Spinal cord (tissue), 10 donors: ENCODE measurements around the gene MS4A2. TPM values are rescaled to one million over a fixed set of nuclear protein-coding genes. Genes with fewer than 3 reads are reported as not detected.
"Not testable (repeated sequence)": the region's sequence is repeated elsewhere in the genome, so short reads cannot be mapped to it uniquely, and the experiment has no call there.

Experiments
- DNase-seq, 6 donors: peaks; one replicate each; pipeline versions ENCODE4 v3.0.0 to v3.0.0-alpha.2; 2013 to 2015; ENCODE audit warnings: low spot score in 6 of 6, low read depth in 4 of 6
- H3K27ac ChIP-seq: one replicate; pipeline ENCODE4 v1.5.1; 2013; ENCODE audit warnings: low read depth, low read length, control low read depth
- H3K27me3 ChIP-seq: one replicate; pipeline ENCODE4 v1.6.1; 2013; ENCODE audit warnings: low read length; ENCODE audit not compliant: control insufficient read depth, insufficient read depth
- H3K36me3 ChIP-seq: one replicate; pipeline ENCODE4 v1.6.1; 2013; ENCODE audit warnings: low read length; ENCODE audit not compliant: control insufficient read depth, insufficient read depth
- H3K4me1 ChIP-seq: one replicate; pipeline ENCODE4 v1.6.1; 2013; ENCODE audit warnings: low read length; ENCODE audit not compliant: control insufficient read depth, insufficient read depth
- H3K4me3 ChIP-seq: one replicate; pipeline ENCODE4 v1.5.1; 2013; ENCODE audit warnings: low read depth, low read length, control low read depth
- H3K9me3 ChIP-seq: one replicate; pipeline ENCODE4 v1.6.1; 2013; ENCODE audit warnings: low read length; ENCODE audit not compliant: control insufficient read depth, insufficient read depth
- WGBS: methylation state at CpG from one replicate; pipeline ENCODE4 v1.1.5; 2013; ENCODE audit warnings: missing lambda C conversion rate; ENCODE audit not compliant: insufficient coverage; 5-methylcytosine and 5-hydroxymethylcytosine counted together
- long read RNA-seq, 4 donors: transcript quantifications; one replicate each; lab custom pipeline, GENCODE V29; 2026
- polyA plus RNA-seq, 2 donors: library from polyadenylated mRNA; unstranded; fragments of 120-200 nt; gene quantifications; one replicate each; pipeline ENCODE4 v1.2.1, GENCODE V29; 2013; ENCODE audit not compliant: insufficient read length in 2 of 2
- total RNA-seq, 2 donors: library from RNA; depleted of rRNA in 1 of 2; stranded (reverse); fragments of 120-200 nt in 1 of 2; fragments of >200 nt in 1 of 2; gene quantifications; one replicate each; pipeline versions ENCODE4 v1.2.3 to v1.2.4, GENCODE V29; 2013 to 2014
- donor health status: healthy.

The MS4A2 gene
- total RNA-seq (1 to 10 TPM in 1 of 2 donors, under 1 TPM in 1; 0.39 to 1.2 TPM), polyA plus RNA-seq (under 1 TPM in 1 of 2 donors, not detected in 1; 0.20 TPM)
- long read RNA-seq, donor 1 = 0 reads
- long read RNA-seq, donor 2 = 0 reads
- long read RNA-seq, donor 3 = 0 reads
- long read RNA-seq, donor 4 = 0 reads

GRCh38 chr11:60088364-60088763 lies at the start of gene MS4A2:
TSS of gene MS4A2 (plus strand) at chr11:60088664. CDS start at chr11:60088766, 102 bp downstream.
- Histone ChIP-seq H3K27ac (no peak within 1 kb of the TSS), H3K4me3 (no peak within 1 kb of the TSS), H3K4me1 (no peaks in the 10 kb centered on the region), H3K9me3 (no peaks in the 10 kb centered on the region), H3K36me3 (no peaks in the 10 kb centered on the region), H3K27me3 (no peaks in the 10 kb centered on the region)
- no peak for DNase-seq
- whole genome bisulfite sequencing = no CpG with 5 or more reads among the region's 1 CpG

GRCh38 chr11:60040109-60040508 lies 48.4 kb upstream of the MS4A2 start, which contains the start of gene OOSP2:
TSS of gene OOSP2 (plus strand) at chr11:60040409. CDS start at chr11:60040460, 51 bp downstream.
- no peaks in the 10 kb centered on the region for H3K27me3 ChIP-seq
- H3K4me3 ChIP-seq = no peak within 1 kb of the TSS
- WGBS = 92% methylated on average over 6 of the region's 8 CpGs
- no peaks in the 10 kb centered on the region for H3K9me3 ChIP-seq
- no peaks in the 10 kb centered on the region for H3K36me3 ChIP-seq
- no peak within 1 kb of the TSS for H3K27ac ChIP-seq
- no peak for DNase-seq
- H3K4me1 ChIP-seq = no peaks in the 10 kb centered on the region

- H3K4me3 ChIP-seq, H3K27ac ChIP-seq, H3K36me3 ChIP-seq, H3K9me3 ChIP-seq, DNase-seq, H3K4me1 ChIP-seq, H3K27me3 ChIP-seq: not testable (repeated sequence)
Observed at GRCh38 chr11:60050422-60050821, 38.0 kb upstream of the MS4A2 start.

- not testable (repeated sequence) for H3K4me1 ChIP-seq, DNase-seq, H3K36me3 ChIP-seq, H3K4me3 ChIP-seq, H3K9me3 ChIP-seq, H3K27me3 ChIP-seq, H3K27ac ChIP-seq
- no CpG with 5 or more reads among the region's 3 CpGs for WGBS
Observed at GRCh38 chr11:60050839-60051238, 37.6 kb upstream of the MS4A2 start.

- Histone ChIP-seq H3K9me3 (no peaks in the 10 kb centered on the region), H3K4me1 (no peaks in the 10 kb centered on the region), H3K4me3 (no peak within 1 kb of the TSS), H3K27ac (no peak within 1 kb of the TSS), H3K27me3 (no peaks in the 10 kb centered on the region), H3K36me3 (no peaks in the 10 kb centered on the region)
- WGBS = no CpG with 5 or more reads among the region's 8 CpGs
- no peak for DNase-seq
Observed at GRCh38 chr11:60056349-60056969, 32.0 kb upstream of the MS4A2 start, which contains the start of gene MS4A3. TSS of gene MS4A3 (plus strand) at chr11:60056665. CDS start at chr11:60061161, 4,496 bp downstream.

GRCh38 chr11:60059052-60059451 lies 29.4 kb upstream of the MS4A2 start:
- H3K27ac ChIP-seq = no peak overlapping the region
- H3K27me3 ChIP-seq = no peaks in the 10 kb centered on the region
- no peaks in the 10 kb centered on the region for H3K36me3 ChIP-seq
- DNase-seq = no peak
- H3K9me3 ChIP-seq = no peaks in the 10 kb centered on the region
- WGBS = no CpG with 5 or more reads among the region's 3 CpGs
- H3K4me3 ChIP-seq = no peak overlapping the region
- H3K4me1 ChIP-seq = no peaks in the 10 kb centered on the region

DNA sequence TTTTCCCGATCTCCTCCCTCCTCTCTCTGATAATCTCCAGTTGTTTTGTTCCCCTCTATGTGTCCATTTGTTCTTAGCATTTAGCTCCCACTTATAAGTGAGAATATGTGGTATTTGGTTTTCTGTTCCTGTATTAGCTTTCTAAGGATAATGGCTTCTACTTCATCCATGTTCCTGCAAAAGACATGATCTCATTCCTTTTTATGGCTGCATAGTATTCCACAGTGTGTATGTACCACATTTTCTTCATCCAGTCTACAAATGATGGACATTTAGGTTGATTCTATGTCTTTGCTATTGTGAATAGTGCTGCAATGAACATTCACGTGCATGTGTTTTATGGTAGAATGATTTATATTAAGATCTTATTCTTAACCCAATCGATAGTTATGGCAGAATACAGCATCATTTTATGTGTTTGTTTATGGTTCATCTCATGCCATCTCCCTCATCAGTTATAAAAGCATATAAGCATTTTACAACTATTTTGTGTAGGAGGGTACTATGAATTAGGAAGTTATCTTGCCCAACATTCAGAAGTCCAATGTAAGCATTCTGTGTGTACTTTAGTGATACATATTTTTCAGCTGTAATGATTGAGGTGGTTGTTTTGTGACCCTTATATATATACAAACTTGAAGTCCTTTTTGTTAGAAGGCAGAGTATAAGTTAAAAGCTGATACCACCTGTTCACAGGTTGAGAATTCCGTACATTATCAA lies 28.8 kb upstream of the MS4A2 start:
- no CpG with 5 or more reads among the region's 4 CpGs for WGBS
- no peaks in the 10 kb centered on the region for H3K9me3 ChIP-seq
- H3K4me1 ChIP-seq = no peaks in the 10 kb centered on the region
- no peaks in the 10 kb centered on the region for H3K36me3 ChIP-seq
- no peak overlapping the region for H3K27ac ChIP-seq
- DNase-seq = no peak
- no peak overlapping the region for H3K4me3 ChIP-seq
- H3K27me3 ChIP-seq = no peaks in the 10 kb centered on the region

GRCh38 chr11:60064111-60064510 lies 24.4 kb upstream of the MS4A2 start:
- no peaks in the 10 kb centered on the region for H3K27me3 ChIP-seq
- no CpG with 5 or more reads among the region's 1 CpG for WGBS

GRCh38 chr11:60065801-60066200 lies 22.7 kb upstream of the MS4A2 start:
- no peak overlapping the region for H3K27ac ChIP-seq
- 90% methylated on average over 1 of the region's 1 CpG for WGBS
- no peaks in the 10 kb centered on the region for H3K36me3 ChIP-seq
- H3K4me1 ChIP-seq = no peaks in the 10 kb centered on the region
- H3K4me3 ChIP-seq = no peak overlapping the region
- no peaks in the 10 kb centered on the region for H3K27me3 ChIP-seq
- DNase-seq = no peak
- no peaks in the 10 kb centered on the region for H3K9me3 ChIP-seq

More at GRCh38 chr11:60064111-60064510, 24.4 kb upstream of the MS4A2 start:
- H3K4me3 ChIP-seq = no peak overlapping the region
- H3K27ac ChIP-seq = no peak overlapping the region
- no peak for DNase-seq
- no peaks in the 10 kb centered on the region for H3K36me3 ChIP-seq
- no peaks in the 10 kb centered on the region for H3K9me3 ChIP-seq
- no peaks in the 10 kb centered on the region for H3K4me1 ChIP-seq

DNA sequence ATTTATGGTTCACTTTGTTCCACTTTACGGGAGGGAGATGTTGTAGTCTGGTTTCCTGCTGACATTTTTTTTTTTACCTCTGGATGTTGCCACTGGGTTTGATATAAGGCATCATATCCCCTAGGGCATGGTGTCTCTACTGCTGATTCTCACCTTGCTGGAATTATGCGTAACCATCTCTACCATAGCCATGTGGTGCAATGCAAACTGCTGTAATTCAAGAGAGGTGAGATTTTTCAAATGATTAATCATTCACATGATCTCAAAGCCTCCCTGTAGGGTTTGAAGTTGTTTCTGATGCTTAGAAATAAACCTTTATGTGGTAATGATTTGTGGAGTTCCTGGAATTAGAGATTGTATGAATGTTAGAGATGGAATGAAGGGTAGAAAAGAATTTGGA lies 19.0 kb upstream of the MS4A2 start:
- DNase-seq = no peak
- no peaks in the 10 kb centered on the region for H3K27me3 ChIP-seq
- H3K4me1 ChIP-seq = no peaks in the 10 kb centered on the region
- no CpG with 5 or more reads among the region's 2 CpGs for WGBS
- H3K4me3 ChIP-seq = no peak overlapping the region
- H3K9me3 ChIP-seq = no peaks in the 10 kb centered on the region
- no peak overlapping the region for H3K27ac ChIP-seq
- H3K36me3 ChIP-seq = no peaks in the 10 kb centered on the region
